Esophagus muscularis mucosa (tissue), 4 donors: Measurements from ENCODE around the gene PHF21A.

Source experiments
- EP300 ChIP-seq: sonication (generic); formaldehyde crosslinking; IDR thresholded peaks from one replicate; pipeline ENCODE4 v1.6.1; 2017; ENCODE audit warnings: antibody characterized with exemption
- POLR2A ChIP-seq: fragments of 450-650 bp; IDR thresholded peaks from one replicate; pipeline ENCODE4 v1.6.1; 2017; ENCODE audit warnings: antibody characterized with exemption, moderate library complexity, mild to moderate bottlenecking, low read depth
- TF ChIP-seq, protein P1 (sequence below), 3 experiments: fragments of 200-600 bp in 2 of 3; fragments of 450-650 bp in 1 of 3; sonication (generic) in 2 of 3; IDR thresholded peaks; one replicate each; pipeline ENCODE4 v1.5.1; 2017 to 2019; ENCODE audit warnings: antibody characterized with exemption in 3 of 3, mild to moderate bottlenecking in 2 of 3, moderate library complexity in 1 of 3

GRCh38 chr11:46099963-46100316 lies 21.3 kb downstream of the PHF21A start:
- TF ChIP-seq POLR2A (no peak), EP300 (no peak)
- TF ChIP-seq, protein P1, sequence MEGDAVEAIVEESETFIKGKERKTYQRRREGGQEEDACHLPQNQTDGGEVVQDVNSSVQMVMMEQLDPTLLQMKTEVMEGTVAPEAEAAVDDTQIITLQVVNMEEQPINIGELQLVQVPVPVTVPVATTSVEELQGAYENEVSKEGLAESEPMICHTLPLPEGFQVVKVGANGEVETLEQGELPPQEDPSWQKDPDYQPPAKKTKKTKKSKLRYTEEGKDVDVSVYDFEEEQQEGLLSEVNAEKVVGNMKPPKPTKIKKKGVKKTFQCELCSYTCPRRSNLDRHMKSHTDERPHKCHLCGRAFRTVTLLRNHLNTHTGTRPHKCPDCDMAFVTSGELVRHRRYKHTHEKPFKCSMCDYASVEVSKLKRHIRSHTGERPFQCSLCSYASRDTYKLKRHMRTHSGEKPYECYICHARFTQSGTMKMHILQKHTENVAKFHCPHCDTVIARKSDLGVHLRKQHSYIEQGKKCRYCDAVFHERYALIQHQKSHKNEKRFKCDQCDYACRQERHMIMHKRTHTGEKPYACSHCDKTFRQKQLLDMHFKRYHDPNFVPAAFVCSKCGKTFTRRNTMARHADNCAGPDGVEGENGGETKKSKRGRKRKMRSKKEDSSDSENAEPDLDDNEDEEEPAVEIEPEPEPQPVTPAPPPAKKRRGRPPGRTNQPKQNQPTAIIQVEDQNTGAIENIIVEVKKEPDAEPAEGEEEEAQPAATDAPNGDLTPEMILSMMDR (IDR thresholded peaks at IDR 0.05): no peak
